SK-N-MC (cell line): Measurements from ENCODE around the gene DNAH8.

Experiments
- EZH2 ChIP-seq: fragments of 200-600 bp; sonication (generic); IDR thresholded peaks from one replicate; pipeline ENCODE4 v1.6.1; 2017; ENCODE audit warnings: antibody characterized with exemption
- FOXP2 ChIP-seq: optimal IDR thresholded peaks from 2 replicates; pipeline ENCODE3; 2011; ENCODE audit warnings: mild to moderate bottlenecking, moderate library complexity; ENCODE audit not compliant: insufficient read depth; ENCODE audit errors: extremely low read length, control extremely low read depth
- POLR2AphosphoS5 ChIP-seq: IDR thresholded peaks from 2 replicates; pipeline ENCODE4 v1.6.1; 2012; ENCODE audit warnings: mild to moderate bottlenecking, low read depth, low read length, borderline replicate concordance

GRCh38 chr6:39059496-39060310 lies 344.6 kb downstream of the DNAH8 start:
- TF ChIP-seq POLR2AphosphoS5 (no peak), FOXP2 (no peak), EZH2 (no peak)
